Suprapubic skin (tissue), 4 donors: ENCODE results near the gene S100A12.

Source experiments
- EP300 ChIP-seq: sonication (generic); formaldehyde crosslinking; IDR thresholded peaks from one replicate; pipeline ENCODE4 v1.6.1; 2017; ENCODE audit warnings: antibody characterized with exemption
- POLR2A ChIP-seq, 2 donors: fragments of 450-650 bp; IDR thresholded peaks; one replicate each; pipeline ENCODE4 v1.6.1; 2017; ENCODE audit warnings: antibody characterized with exemption in 2 of 2, mild to moderate bottlenecking in 2 of 2, moderate library complexity in 2 of 2
- POLR2AphosphoS5 ChIP-seq, 3 donors: sonication (generic); formaldehyde crosslinking; IDR thresholded peaks; one replicate each; pipeline ENCODE4 v1.6.1; 2017; ENCODE audit warnings: antibody characterized with exemption in 3 of 3
- TF ChIP-seq, protein P1 (sequence below), 2 donors: fragments of 200-600 bp in 1 of 2; fragments of 450-650 bp in 1 of 2; sonication (generic) in 1 of 2; IDR thresholded peaks; one replicate each; pipeline ENCODE4 v1.5.1; 2016 to 2019; ENCODE audit warnings: antibody characterized with exemption in 2 of 2, mild to moderate bottlenecking in 1 of 2, moderate library complexity in 1 of 2

DNA sequence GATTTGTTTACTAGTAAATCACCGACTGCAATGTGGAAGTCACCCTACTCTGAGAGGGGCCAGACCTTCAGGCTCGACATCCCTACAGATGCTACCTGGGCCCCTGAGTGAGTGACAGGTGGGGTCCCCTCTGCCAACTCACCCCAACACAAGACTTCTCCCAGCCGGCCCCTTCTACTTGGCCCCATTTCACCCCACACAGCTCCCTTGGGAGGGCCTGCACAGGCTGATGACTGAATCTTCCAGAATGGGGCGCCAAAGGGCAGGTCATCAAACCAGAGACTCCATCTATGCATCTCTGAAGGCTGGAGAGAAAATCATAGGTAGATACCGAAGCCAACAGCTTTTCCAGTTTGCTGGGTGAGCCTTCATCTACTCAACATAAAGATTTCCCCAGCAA, 24.8 kb upstream of the S100A12 start:
- TF ChIP-seq POLR2A (IDR thresholded peaks at IDR 0.05): no peak
- TF ChIP-seq, protein P1, sequence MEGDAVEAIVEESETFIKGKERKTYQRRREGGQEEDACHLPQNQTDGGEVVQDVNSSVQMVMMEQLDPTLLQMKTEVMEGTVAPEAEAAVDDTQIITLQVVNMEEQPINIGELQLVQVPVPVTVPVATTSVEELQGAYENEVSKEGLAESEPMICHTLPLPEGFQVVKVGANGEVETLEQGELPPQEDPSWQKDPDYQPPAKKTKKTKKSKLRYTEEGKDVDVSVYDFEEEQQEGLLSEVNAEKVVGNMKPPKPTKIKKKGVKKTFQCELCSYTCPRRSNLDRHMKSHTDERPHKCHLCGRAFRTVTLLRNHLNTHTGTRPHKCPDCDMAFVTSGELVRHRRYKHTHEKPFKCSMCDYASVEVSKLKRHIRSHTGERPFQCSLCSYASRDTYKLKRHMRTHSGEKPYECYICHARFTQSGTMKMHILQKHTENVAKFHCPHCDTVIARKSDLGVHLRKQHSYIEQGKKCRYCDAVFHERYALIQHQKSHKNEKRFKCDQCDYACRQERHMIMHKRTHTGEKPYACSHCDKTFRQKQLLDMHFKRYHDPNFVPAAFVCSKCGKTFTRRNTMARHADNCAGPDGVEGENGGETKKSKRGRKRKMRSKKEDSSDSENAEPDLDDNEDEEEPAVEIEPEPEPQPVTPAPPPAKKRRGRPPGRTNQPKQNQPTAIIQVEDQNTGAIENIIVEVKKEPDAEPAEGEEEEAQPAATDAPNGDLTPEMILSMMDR (IDR thresholded peaks at IDR 0.05): no peak
- no peak for TF ChIP-seq EP300
- TF ChIP-seq POLR2AphosphoS5 (IDR thresholded peaks at IDR 0.05): no peak
